Stomach (tissue), 4 donors: ENCODE results near the gene EDA.

Experiments used
- POLR2A ChIP-seq, 4 donors: fragments of 450-650 bp; IDR thresholded peaks; one replicate each; pipeline ENCODE4 v1.6.1; 2016; ENCODE audit warnings: antibody characterized with exemption in 4 of 4, control low read depth in 2 of 4, mild to moderate bottlenecking in 1 of 4, moderate library complexity in 1 of 4
- POLR2AphosphoS5 ChIP-seq, 3 donors: sonication (generic); formaldehyde crosslinking; IDR thresholded peaks; one replicate each; pipeline ENCODE4 v1.6.1; 2016; ENCODE audit warnings: antibody characterized with exemption in 3 of 3
- TF ChIP-seq, protein P1 (sequence below), 7 experiments: fragments of 450-650 bp in 4 of 7; fragments of 200-600 bp in 3 of 7; sonication (generic) in 3 of 7; IDR thresholded peaks; one replicate each; pipeline ENCODE4 v1.5.1; 2016 to 2019; ENCODE audit warnings: antibody characterized with exemption in 7 of 7, control low read depth in 2 of 7, mild to moderate bottlenecking in 1 of 7

DNA sequence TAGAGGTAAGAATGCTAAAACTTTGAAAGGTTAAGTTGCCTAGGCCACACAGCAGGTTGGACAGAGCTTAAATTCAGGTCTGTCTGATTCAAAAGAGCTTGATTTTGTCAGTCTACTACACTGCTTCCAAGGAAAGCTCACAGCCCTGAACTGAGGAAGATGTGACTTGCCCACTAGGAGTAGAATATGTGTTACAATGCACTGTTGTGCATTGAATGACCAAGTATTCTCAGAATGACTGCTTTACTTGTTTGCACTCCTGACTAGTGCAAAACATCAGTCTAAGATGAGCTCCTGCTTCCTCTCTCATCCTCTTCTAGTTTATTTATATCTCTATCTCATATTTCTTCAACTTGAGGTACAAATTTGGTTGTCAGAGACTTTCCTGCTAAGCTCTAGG is 377.6 kb downstream of the EDA start:
- TF ChIP-seq, protein P1, sequence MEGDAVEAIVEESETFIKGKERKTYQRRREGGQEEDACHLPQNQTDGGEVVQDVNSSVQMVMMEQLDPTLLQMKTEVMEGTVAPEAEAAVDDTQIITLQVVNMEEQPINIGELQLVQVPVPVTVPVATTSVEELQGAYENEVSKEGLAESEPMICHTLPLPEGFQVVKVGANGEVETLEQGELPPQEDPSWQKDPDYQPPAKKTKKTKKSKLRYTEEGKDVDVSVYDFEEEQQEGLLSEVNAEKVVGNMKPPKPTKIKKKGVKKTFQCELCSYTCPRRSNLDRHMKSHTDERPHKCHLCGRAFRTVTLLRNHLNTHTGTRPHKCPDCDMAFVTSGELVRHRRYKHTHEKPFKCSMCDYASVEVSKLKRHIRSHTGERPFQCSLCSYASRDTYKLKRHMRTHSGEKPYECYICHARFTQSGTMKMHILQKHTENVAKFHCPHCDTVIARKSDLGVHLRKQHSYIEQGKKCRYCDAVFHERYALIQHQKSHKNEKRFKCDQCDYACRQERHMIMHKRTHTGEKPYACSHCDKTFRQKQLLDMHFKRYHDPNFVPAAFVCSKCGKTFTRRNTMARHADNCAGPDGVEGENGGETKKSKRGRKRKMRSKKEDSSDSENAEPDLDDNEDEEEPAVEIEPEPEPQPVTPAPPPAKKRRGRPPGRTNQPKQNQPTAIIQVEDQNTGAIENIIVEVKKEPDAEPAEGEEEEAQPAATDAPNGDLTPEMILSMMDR (IDR thresholded peaks at IDR 0.05) = no peak
- no peak for TF ChIP-seq POLR2AphosphoS5 (IDR thresholded peaks at IDR 0.05)
- TF ChIP-seq POLR2A (IDR thresholded peaks at IDR 0.05) = no peak
